ENCODE measurements around the gene GRM7. TPM values are rescaled to one million over a fixed set of nuclear protein-coding genes. Genes with fewer than 3 reads are reported as not detected.

Gene GRM7
- total RNA-seq, 1 experiment from 2014 or later: 0.28 TPM

DNA sequence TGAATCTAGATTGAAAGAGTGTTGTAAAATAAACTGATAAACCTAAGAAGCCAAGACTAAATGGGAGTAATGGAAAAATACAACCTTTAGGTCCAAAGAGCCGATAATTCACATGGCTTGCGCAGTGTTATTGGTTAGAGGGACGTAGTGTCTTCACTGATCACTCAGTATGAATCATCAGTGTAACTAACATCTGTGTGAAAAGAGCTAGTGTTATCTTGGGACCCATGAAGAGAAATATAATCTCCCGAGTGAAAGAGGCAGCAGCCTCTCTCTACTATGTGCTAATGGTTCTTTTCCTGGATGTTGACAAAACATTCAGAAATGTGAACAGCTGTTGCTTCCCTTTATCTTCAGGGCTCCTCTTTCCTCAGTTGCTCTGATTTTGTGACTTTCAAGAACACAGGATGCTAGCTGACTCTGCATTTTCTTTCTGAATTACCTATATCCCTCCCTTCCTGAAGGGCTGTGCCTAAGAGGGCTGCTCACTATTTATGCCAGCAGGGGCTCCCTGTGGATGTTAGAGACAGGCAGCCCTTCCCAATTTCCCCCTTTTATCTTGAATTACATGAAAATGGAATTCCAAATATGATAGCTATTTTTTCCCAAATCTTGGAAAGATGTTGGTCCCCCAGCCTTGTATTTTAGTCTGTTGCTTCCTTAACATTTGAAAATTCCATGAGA, 128.8 kb downstream of the GRM7 start:
- no peak overlapping the region for H4K91ac ChIP-seq (ENCODE audit: insufficient read length, low read depth, low read length)
- no peak overlapping the region for H3K56ac ChIP-seq (ENCODE audit: insufficient read length, low read depth, low read length)
- H2BK12ac ChIP-seq (ENCODE audit: insufficient read length, low read depth, low read length): no peak overlapping the region
- no peak overlapping the region for H3K14ac ChIP-seq (ENCODE audit: insufficient read depth, low read length)
- H3K9me3 Mint-ChIP-seq: no peaks in the 10 kb centered on the region
- H2AFZ ChIP-seq (ENCODE audit: low read length): no peak overlapping the region
- no peak overlapping the region for H3T11ph ChIP-seq (ENCODE audit: low read length)
- no peak overlapping the region for H2BK120ac ChIP-seq (ENCODE audit: low read depth, low read length, poor library complexity, severe bottlenecking)
- H3K4me2 ChIP-seq (ENCODE audit: insufficient read depth, insufficient read length, low read length): no peak overlapping the region
- no peak overlapping the region for H3K27ac ChIP-seq (ENCODE audit: insufficient read length, low read depth, low read length)
- WGBS (ENCODE audit: extremely low coverage, insufficient read length, low lambda C conversion rate): no CpG with 5 or more reads among the region's 4 CpGs
- H3K9ac ChIP-seq (ENCODE audit: extremely low read depth, insufficient read length, low read length): no peak overlapping the region
- no peak overlapping the region for H3K23ac ChIP-seq (ENCODE audit: insufficient read length, low read depth, low read length)
- no peaks in the 10 kb centered on the region; the same call in 1 of the 2 replicates for H3K4me1 ChIP-seq (ENCODE audit: insufficient read depth, low read length)
- H3K18ac ChIP-seq (ENCODE audit: insufficient read length, low read depth, low read length): no peak overlapping the region
- H3K36me3 Mint-ChIP-seq (ENCODE audit: insufficient read depth in 1 of 3, low read depth in 3 of 3): no peaks in the 10 kb centered on the region
- no peaks in the 10 kb centered on the region; a peak in 1 of 4 replicates for H3K4me1 Mint-ChIP-seq
- H3K4ac ChIP-seq (ENCODE audit: low read depth, low read length): no peak overlapping the region
- TF ChIP-seq, protein P1, sequence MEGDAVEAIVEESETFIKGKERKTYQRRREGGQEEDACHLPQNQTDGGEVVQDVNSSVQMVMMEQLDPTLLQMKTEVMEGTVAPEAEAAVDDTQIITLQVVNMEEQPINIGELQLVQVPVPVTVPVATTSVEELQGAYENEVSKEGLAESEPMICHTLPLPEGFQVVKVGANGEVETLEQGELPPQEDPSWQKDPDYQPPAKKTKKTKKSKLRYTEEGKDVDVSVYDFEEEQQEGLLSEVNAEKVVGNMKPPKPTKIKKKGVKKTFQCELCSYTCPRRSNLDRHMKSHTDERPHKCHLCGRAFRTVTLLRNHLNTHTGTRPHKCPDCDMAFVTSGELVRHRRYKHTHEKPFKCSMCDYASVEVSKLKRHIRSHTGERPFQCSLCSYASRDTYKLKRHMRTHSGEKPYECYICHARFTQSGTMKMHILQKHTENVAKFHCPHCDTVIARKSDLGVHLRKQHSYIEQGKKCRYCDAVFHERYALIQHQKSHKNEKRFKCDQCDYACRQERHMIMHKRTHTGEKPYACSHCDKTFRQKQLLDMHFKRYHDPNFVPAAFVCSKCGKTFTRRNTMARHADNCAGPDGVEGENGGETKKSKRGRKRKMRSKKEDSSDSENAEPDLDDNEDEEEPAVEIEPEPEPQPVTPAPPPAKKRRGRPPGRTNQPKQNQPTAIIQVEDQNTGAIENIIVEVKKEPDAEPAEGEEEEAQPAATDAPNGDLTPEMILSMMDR (conservative IDR thresholded peaks at IDR 0.05): 0 out of 3 replicates have a peak, but pooled peaks have one; percentile 12
- H3K27me3 Mint-ChIP-seq (ENCODE audit: low read depth): peaks cover 9% of the 10 kb centered on the region; the same call in 1 of the 2 replicates
- H3K79me2 ChIP-seq (ENCODE audit: insufficient read depth, low read length): no peaks in the 10 kb centered on the region
- no peak overlapping the region for H2BK20ac ChIP-seq (ENCODE audit: low read depth, low read length, poor library complexity, severe bottlenecking)
- no peak overlapping the region for H2BK15ac ChIP-seq (ENCODE audit: low read depth, low read length)
- H3K79me1 ChIP-seq (ENCODE audit: insufficient read depth, low read depth, low read length, poor library complexity, severe bottlenecking): no peaks in the 10 kb centered on the region
- H3K4me3 Mint-ChIP-seq: no peak overlapping the region
- no peak overlapping the region for H3K27ac Mint-ChIP-seq
- no peaks in the 10 kb centered on the region for H4K20me1 ChIP-seq (ENCODE audit: control insufficient read depth, insufficient read depth, insufficient read length)
- no peaks in the 10 kb centered on the region; the same call in 1 of the 2 replicates for H3K27me3 ChIP-seq (ENCODE audit: insufficient read depth, low read length)
- no peak overlapping the region for H2BK5ac ChIP-seq (ENCODE audit: insufficient read length, low read length)
- DNase-seq: no peak
- H4K8ac ChIP-seq (replicated peaks; ENCODE audit: insufficient read length, low read depth, low read length): no peak overlapping the region
- H3K23me2 ChIP-seq (ENCODE audit: insufficient read length, low read depth, low read length, poor library complexity, severe bottlenecking): no peaks in the 10 kb centered on the region
- H4K5ac ChIP-seq (ENCODE audit: insufficient read length, low read depth, low read length): no peak overlapping the region
- H2AK5ac ChIP-seq (ENCODE audit: insufficient read length, low read length): no peak overlapping the region
- no peaks in the 10 kb centered on the region for H3K9me3 ChIP-seq (ENCODE audit: control insufficient read depth, low read depth, low read length)
